HEK293 (cell line): ENCODE measurements around the gene CEP104.

Experiments used
- CTCF ChIA-PET: fragments of 350-600 bp; formaldehyde crosslinking; extraction: SDS; loops from one replicate; lab custom pipeline; 2021; ENCODE audit warnings: antibody characterized with exemption; lab: Yijun Ruan, JAX
- POLR2A ChIA-PET: fragments of 300-600 bp; formaldehyde crosslinking; extraction: SDS; loops from one replicate; lab custom pipeline; 2020; ENCODE audit warnings: antibody characterized with exemption, inconsistent platforms; lab: Yijun Ruan, JAX
- H3K27ac ChIP-seq: fragments of 200-500 bp; sonication (Bioruptor generic); 2 replicates; pipeline ENCODE4 v1.5.1; 2014; ENCODE audit warnings: low read depth, low read length, control low read depth, inconsistent platforms; ENCODE audit errors: extremely low read depth
- H3K36me3 ChIP-seq, 2 experiments: fragments of 200-500 bp in 1 of 2; sonication (Bioruptor generic) in 1 of 2; 1 replicate in 1 of 2; 2 replicates in 1 of 2; pipeline ENCODE4 v1.5.1; 2014 to 2017; ENCODE audit warnings: inconsistent platforms in 2 of 2, low read length in 2 of 2; ENCODE audit not compliant: control insufficient read depth in 2 of 2, insufficient read depth in 1 of 2
- H3K4me1 ChIP-seq: fragments of 200-500 bp; sonication (Bioruptor generic); 2 replicates; pipeline ENCODE4 v1.5.1; 2014; ENCODE audit warnings: mild to moderate bottlenecking, low read length, inconsistent platforms; ENCODE audit not compliant: control insufficient read depth, insufficient read depth
- H3K4me3 ChIP-seq: 2 replicates; pipeline ENCODE4 v1.5.1; 2011; ENCODE audit warnings: low read depth, mild to moderate bottlenecking, control low read depth, low read length, moderate library complexity
- H3K9me3 ChIP-seq: fragments of 200-500 bp; sonication (Bioruptor generic); 2 replicates; pipeline ENCODE4 v1.5.1; 2014; ENCODE audit warnings: low read depth, low read length, inconsistent platforms; ENCODE audit not compliant: control insufficient read depth, insufficient read depth
- ZBTB7A ChIP-seq: fragments of 450-650 bp; formaldehyde crosslinking; IDR thresholded peaks from 2 replicates; pipeline ENCODE4 v1.5.1; 2016; ENCODE audit warnings: low read depth, missing biosample characterization, missing genetic modification characterization
- ZNF10 ChIP-seq: fragments of 450-650 bp; formaldehyde crosslinking; IDR thresholded peaks from 2 replicates; pipeline ENCODE4 v1.5.1; 2017; ENCODE audit warnings: missing biosample characterization, missing genetic modification characterization
- ZNF19 ChIP-seq: fragments of 450-650 bp; formaldehyde crosslinking; IDR thresholded peaks from 2 replicates; pipeline ENCODE4; 2016; ENCODE audit warnings: missing biosample characterization, missing genetic modification characterization, low read depth
- ZNF223 ChIP-seq: fragments of 450-650 bp; formaldehyde crosslinking; IDR thresholded peaks from 2 replicates; pipeline ENCODE4 v1.5.1; 2016; ENCODE audit warnings: missing biosample characterization, missing genetic modification characterization
- ZNF585B ChIP-seq: fragments of 450-650 bp; formaldehyde crosslinking; IDR thresholded peaks from 2 replicates; pipeline ENCODE4 v1.5.1; 2016; ENCODE audit warnings: missing biosample characterization, missing genetic modification characterization
- ZNF623 ChIP-seq: fragments of 450-650 bp; formaldehyde crosslinking; IDR thresholded peaks from 2 replicates; pipeline ENCODE4 v1.5.1; 2016; ENCODE audit warnings: missing biosample characterization, missing genetic modification characterization
- ZNF626 ChIP-seq: fragments of 450-650 bp; sonication (Bioruptor Pico); formaldehyde crosslinking; IDR thresholded peaks from 2 replicates; pipeline ENCODE4 v1.5.1; 2018; ENCODE audit warnings: missing biosample characterization, missing genetic modification characterization, inconsistent platforms
- ZNF658 ChIP-seq: fragments of 450-650 bp; formaldehyde crosslinking; IDR thresholded peaks from 2 replicates; pipeline ENCODE4; 2016; ENCODE audit warnings: missing biosample characterization, missing genetic modification characterization
- ZNF707 ChIP-seq: fragments of 450-650 bp; formaldehyde crosslinking; IDR thresholded peaks from 2 replicates; pipeline ENCODE4 v1.5.1; 2016; ENCODE audit warnings: missing biosample characterization, missing genetic modification characterization
- ZNF843 ChIP-seq: fragments of 450-650 bp; formaldehyde crosslinking; IDR thresholded peaks from 2 replicates; pipeline ENCODE4 v1.5.1; 2016; ENCODE audit warnings: missing biosample characterization, missing genetic modification characterization
- TF ChIP-seq, protein P1 (sequence below): fragments of 450-650 bp; formaldehyde crosslinking; IDR thresholded peaks from 2 replicates; pipeline ENCODE4 v1.5.1; 2016; ENCODE audit warnings: missing biosample characterization, missing genetic modification characterization, low read depth
- TF ChIP-seq, protein P2 (sequence below): fragments of 450-650 bp; formaldehyde crosslinking; IDR thresholded peaks from 2 replicates; pipeline ENCODE4 v1.5.1; 2016; ENCODE audit warnings: missing biosample characterization, missing genetic modification characterization
- TF ChIP-seq, protein P3 (sequence below): IDR thresholded peaks from 2 replicates; pipeline ENCODE4 v1.6.1; 2011; ENCODE audit warnings: mild to moderate bottlenecking, low read depth, low read length, borderline replicate concordance
- TF ChIP-seq, protein P4 (sequence below): fragments of 450-650 bp; formaldehyde crosslinking; IDR thresholded peaks from 2 replicates; pipeline ENCODE4 v1.5.1; 2016; ENCODE audit warnings: missing biosample characterization, missing genetic modification characterization

CEP104 gene

DNA sequence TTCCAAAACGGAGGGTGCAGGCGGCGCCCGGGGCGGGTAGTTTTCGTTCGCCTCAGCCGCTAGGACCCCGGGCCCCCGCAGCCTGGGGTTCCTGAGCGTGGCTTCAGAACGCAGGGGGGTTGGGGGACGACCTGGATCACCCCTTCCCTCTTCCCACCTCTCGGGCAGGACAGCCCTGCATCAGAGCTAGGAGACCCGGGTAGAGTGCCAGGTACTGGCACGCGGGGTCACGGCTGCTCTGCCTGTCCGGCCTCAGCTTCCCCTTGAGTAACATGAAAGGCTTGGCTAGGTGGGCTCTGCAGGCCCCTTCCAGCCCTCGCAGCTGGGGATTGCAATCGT, 749 bp upstream of the CEP104 start:
- Histone ChIP-seq H3K4me3 (peak overlapping the region; percentile 88), H3K9me3 (no peaks in the 10 kb centered on the region), H3K4me1 (no peaks in the 10 kb centered on the region; the same call in 1 of the 2 replicates), H3K36me3 (peaks cover 0 to 10% of the 10 kb centered on the region in 2 experiments; a peak in 2 of 3 replicates), H3K27ac (peak overlapping the region; percentile 72; the same call in 1 of the 2 replicates)
- CTCF ChIA-PET = no interaction called here
- TF ChIP-seq ZNF707 (tag by site-specific recombination) (no peak), ZBTB7A (0 out of 2 replicates have a peak, but pooled peaks have one; percentile 3)
- TF ChIP-seq, all 188 proteins: peak for 1
- POLR2A ChIA-PET = interaction anchor here (1.1 to 2.6 kb wide), 5 partner anchors 9 to 61 kb away, joined by 3 to 12 read pairs (median 4); partner anchors contain the start of genes C1orf174 and LRRC47

DNA sequence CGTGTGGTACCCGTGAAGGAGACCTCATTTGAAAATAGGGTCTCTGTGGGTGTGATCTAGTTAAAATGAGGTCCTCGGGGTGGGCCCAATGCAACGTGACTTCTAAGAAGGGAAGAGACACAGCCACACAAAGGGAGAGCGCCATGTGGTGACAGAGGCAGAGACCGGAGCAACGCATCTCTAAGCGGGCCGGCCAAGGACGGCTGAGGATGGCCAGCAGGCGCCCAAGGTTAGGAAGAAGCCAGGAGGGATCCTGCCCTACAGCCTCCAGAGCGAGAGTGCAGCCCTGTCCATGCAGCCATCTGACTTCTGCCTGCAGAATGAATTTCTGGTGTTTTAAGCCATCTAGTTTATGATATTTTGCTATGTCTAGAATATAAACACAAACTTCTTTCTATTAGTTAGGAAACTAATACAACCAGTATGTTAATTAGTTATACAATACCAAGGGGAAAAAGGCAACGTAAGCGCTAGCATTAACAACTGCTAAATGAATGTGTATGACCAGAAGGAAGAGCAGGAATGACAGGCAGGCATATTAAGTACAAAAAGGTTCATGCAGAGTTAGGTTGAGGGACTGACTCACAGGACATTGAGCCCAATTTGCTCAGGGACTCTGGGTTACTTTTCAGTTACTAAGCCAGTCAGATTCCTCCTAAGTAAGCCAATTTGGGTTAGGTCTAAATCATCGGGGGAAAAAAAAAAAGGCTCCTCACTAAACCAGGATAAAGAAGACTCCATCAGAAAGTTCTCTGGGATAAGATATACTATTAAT, 4.1 kb downstream of the CEP104 start:
- POLR2A ChIA-PET = no interaction called here
- CTCF ChIA-PET = no interaction called here
- H3K36me3 ChIP-seq = peaks cover 0 to 42% of the 10 kb centered on the region in 2 experiments
- TF ChIP-seq ZNF223 (tag by site-specific recombination) = no peak
- no peak for TF ChIP-seq ZNF623 (tag by site-specific recombination)
- no peaks in the 10 kb centered on the region; the same call in 1 of the 2 replicates for H3K4me1 ChIP-seq
- H3K9me3 ChIP-seq = no peaks in the 10 kb centered on the region
- H3K27ac ChIP-seq = no peak overlapping the region
- H3K4me3 ChIP-seq = no peak overlapping the region

DNA sequence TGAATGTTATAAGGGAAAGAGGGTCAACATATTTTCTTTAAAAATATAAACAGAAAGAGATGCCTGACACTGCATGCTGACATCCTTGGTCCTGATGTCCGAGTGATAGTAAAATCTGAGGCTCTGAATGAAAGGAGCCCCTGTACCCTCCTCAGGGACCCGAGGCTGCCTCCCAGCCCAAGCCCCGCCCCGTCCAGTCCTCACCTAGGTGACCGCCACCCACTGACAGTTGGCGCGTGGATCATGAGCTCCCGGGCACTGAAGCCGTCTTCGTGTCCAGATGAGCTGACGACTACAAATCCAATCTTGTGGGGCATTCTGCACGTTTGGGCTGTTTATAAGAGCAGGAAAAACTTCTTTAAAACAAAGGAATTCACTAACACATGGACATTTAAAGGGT, 4.9 kb downstream of the CEP104 start:
- CTCF ChIA-PET = no interaction called here
- no peak overlapping the region for H3K4me3 ChIP-seq
- TF ChIP-seq ZNF585B (tag by site-specific recombination) (no peak), ZNF658 (tag by site-specific recombination) (no peak), ZNF10 (tag by site-specific recombination) (no peak), ZNF626 (tag by site-specific recombination) (no peak), ZNF19 (tag by site-specific recombination) (no peak), ZNF843 (tag by site-specific recombination) (no peak)
- TF ChIP-seq, protein P1, sequence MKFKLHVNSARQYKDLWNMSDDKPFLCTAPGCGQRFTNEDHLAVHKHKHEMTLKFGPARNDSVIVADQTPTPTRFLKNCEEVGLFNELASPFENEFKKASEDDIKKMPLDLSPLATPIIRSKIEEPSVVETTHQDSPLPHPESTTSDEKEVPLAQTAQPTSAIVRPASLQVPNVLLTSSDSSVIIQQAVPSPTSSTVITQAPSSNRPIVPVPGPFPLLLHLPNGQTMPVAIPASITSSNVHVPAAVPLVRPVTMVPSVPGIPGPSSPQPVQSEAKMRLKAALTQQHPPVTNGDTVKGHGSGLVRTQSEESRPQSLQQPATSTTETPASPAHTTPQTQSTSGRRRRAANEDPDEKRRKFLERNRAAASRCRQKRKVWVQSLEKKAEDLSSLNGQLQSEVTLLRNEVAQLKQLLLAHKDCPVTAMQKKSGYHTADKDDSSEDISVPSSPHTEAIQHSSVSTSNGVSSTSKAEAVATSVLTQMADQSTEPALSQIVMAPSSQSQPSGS (tag by site-specific recombination) = no peak
- TF ChIP-seq, protein P2, sequence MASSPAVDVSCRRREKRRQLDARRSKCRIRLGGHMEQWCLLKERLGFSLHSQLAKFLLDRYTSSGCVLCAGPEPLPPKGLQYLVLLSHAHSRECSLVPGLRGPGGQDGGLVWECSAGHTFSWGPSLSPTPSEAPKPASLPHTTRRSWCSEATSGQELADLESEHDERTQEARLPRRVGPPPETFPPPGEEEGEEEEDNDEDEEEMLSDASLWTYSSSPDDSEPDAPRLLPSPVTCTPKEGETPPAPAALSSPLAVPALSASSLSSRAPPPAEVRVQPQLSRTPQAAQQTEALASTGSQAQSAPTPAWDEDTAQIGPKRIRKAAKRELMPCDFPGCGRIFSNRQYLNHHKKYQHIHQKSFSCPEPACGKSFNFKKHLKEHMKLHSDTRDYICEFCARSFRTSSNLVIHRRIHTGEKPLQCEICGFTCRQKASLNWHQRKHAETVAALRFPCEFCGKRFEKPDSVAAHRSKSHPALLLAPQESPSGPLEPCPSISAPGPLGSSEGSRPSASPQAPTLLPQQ = no peak
- TF ChIP-seq, protein P3, sequence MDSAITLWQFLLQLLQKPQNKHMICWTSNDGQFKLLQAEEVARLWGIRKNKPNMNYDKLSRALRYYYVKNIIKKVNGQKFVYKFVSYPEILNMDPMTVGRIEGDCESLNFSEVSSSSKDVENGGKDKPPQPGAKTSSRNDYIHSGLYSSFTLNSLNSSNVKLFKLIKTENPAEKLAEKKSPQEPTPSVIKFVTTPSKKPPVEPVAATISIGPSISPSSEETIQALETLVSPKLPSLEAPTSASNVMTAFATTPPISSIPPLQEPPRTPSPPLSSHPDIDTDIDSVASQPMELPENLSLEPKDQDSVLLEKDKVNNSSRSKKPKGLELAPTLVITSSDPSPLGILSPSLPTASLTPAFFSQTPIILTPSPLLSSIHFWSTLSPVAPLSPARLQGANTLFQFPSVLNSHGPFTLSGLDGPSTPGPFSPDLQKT = no peak
- TF ChIP-seq, protein P4, sequence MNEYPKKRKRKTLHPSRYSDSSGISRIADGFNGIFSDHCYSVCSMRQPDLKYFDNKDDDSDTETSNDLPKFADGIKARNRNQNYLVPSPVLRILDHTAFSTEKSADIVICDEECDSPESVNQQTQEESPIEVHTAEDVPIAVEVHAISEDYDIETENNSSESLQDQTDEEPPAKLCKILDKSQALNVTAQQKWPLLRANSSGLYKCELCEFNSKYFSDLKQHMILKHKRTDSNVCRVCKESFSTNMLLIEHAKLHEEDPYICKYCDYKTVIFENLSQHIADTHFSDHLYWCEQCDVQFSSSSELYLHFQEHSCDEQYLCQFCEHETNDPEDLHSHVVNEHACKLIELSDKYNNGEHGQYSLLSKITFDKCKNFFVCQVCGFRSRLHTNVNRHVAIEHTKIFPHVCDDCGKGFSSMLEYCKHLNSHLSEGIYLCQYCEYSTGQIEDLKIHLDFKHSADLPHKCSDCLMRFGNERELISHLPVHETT (tag by site-specific recombination) = no peak
- no peaks in the 10 kb centered on the region for H3K9me3 ChIP-seq
- no peaks in the 10 kb centered on the region; the same call in 1 of the 2 replicates for H3K4me1 ChIP-seq
- POLR2A ChIA-PET = no interaction called here
- peaks cover 0 to 50% of the 10 kb centered on the region in 2 experiments for H3K36me3 ChIP-seq
- no peak overlapping the region for H3K27ac ChIP-seq
